T-cell (primary cell): ENCODE measurements around the gene HOXA3. TPM values are rescaled to one million over a fixed set of nuclear protein-coding genes. Genes with fewer than 3 reads are reported as not detected.

Experiments
- ATAC-seq, 4 experiments: fragments of 200-7000 bp in 3 of 4; fragments of 150-1000 bp in 1 of 4; cut with Tn5 transposase; replicated peaks in 1 of 4; 1 replicate in 3 of 4; 2 replicates in 1 of 4; pipeline ENCODE4 v1.10.0; 2021; ENCODE audit warnings: moderate library complexity in 3 of 4, mild to moderate bottlenecking in 2 of 4, moderate number of reproducible peaks in 1 of 4
- CTCF ChIA-PET, 2 donors: fragments of 300-600 bp; sonication (Branson Sonifier 250); formaldehyde crosslinking; loops; one replicate each; lab custom pipeline; 2022; ENCODE audit warnings: antibody characterized with exemption in 2 of 2; lab: Charles Lee
- POLR2A ChIA-PET, 2 donors: fragments of 300-600 bp; sonication (Branson Sonifier 250); formaldehyde crosslinking; loops; one replicate each; lab custom pipeline; 2022; ENCODE audit warnings: antibody characterized with exemption in 2 of 2; lab: Charles Lee
- DNase-seq, 35 experiments: peaks; one replicate each; pipeline versions ENCODE4 v3.0.0 to v3.0.0-alpha.2; 2013 to 2023
- H3K27ac ChIP-seq: one replicate; pipeline ENCODE4 v1.5.1; 2013; ENCODE audit warnings: low read length
- H3K27me3 ChIP-seq, 2 experiments: replicated peaks in 1 of 2; 1 replicate in 1 of 2; 2 replicates in 1 of 2; pipeline versions ENCODE4 v1.6.1 to v1.7.0; 2013; ENCODE audit warnings: low read length in 1 of 2, mixed read lengths in 1 of 2; ENCODE audit not compliant: control insufficient read depth in 2 of 2, insufficient read depth in 2 of 2; ENCODE audit errors: extremely low read depth in 1 of 2
- H3K36me3 ChIP-seq, 2 donors: 1 replicate in 1 of 2; 2 replicates in 1 of 2; pipeline versions ENCODE4 v1.6.1 to v1.7.0; 2013; ENCODE audit warnings: low read length in 1 of 2; ENCODE audit not compliant: control insufficient read depth in 2 of 2, insufficient read depth in 1 of 2; ENCODE audit errors: extremely low read depth in 1 of 2
- H3K4me1 ChIP-seq, 2 experiments: 1 replicate in 1 of 2; 2 replicates in 1 of 2; pipeline versions ENCODE4 v1.6.1 to v1.7.0; 2013; ENCODE audit warnings: low read length in 2 of 2, mixed read lengths in 1 of 2; ENCODE audit not compliant: insufficient read depth in 2 of 2, control insufficient read depth in 1 of 2; ENCODE audit errors: extremely low read depth in 1 of 2
- H3K4me3 ChIP-seq, 2 donors: 1 replicate in 1 of 2; 2 replicates in 1 of 2; pipeline versions ENCODE4 v1.5.1 to v1.7.0; 2013; ENCODE audit warnings: mild to moderate bottlenecking in 2 of 2, low read length in 1 of 2, moderate library complexity in 1 of 2; ENCODE audit not compliant: control insufficient read depth in 1 of 2; ENCODE audit errors: extremely low read depth in 1 of 2
- H3K9me3 ChIP-seq: 2 replicates; pipeline ENCODE4 v1.7.0; 2013
- H3K27ac Mint-ChIP-seq, 2 donors: one replicate each; pipeline ENCODE4 v1.8.0; 2020 to 2021; ENCODE audit warnings: mild to moderate bottlenecking in 2 of 2, mixed read lengths in 2 of 2
- H3K27me3 Mint-ChIP-seq, 2 donors: one replicate each; pipeline ENCODE4 v1.8.0; 2021 to 2022; ENCODE audit warnings: mixed read lengths in 2 of 2
- H3K36me3 Mint-ChIP-seq: one replicate; pipeline ENCODE4 v1.8.0; 2021; ENCODE audit warnings: mixed read lengths
- H3K4me1 Mint-ChIP-seq, 3 donors: one replicate each; pipeline ENCODE4 v1.8.0; 2020 to 2022; ENCODE audit warnings: mixed read lengths in 3 of 3, mild to moderate bottlenecking in 1 of 3
- H3K4me3 Mint-ChIP-seq, 3 donors: one replicate each; pipeline ENCODE4 v1.8.0; 2020 to 2022; ENCODE audit warnings: mild to moderate bottlenecking in 3 of 3, mixed read lengths in 3 of 3, moderate library complexity in 3 of 3
- H3K9me3 Mint-ChIP-seq, 3 donors: one replicate each; pipeline ENCODE4 v1.8.0; 2020 to 2022; ENCODE audit warnings: mixed read lengths in 3 of 3
- WGBS: methylation state at CpG from one replicate; pipeline ENCODE4 v1.1.5; 2013; ENCODE audit warnings: missing lambda C conversion rate; ENCODE audit not compliant: insufficient coverage; 5-methylcytosine and 5-hydroxymethylcytosine counted together
- total RNA-seq, 35 experiments: library from RNA in 6 of 35; stranded (reverse) in 6 of 35; fragments of 120-200 nt in 1 of 35; gene quantifications; one replicate each; pipeline versions ENCODE4 v1.2.1 to v1.2.4 and lab custom pipeline; 2013 to 2026

The HOXA3 gene
- total RNA-seq, 5 donors from 2014 or later (not counting 1 experiment from before 2014, with no cell fraction given): 0.79 to 1.4 TPM; not detected in 3

DNA sequence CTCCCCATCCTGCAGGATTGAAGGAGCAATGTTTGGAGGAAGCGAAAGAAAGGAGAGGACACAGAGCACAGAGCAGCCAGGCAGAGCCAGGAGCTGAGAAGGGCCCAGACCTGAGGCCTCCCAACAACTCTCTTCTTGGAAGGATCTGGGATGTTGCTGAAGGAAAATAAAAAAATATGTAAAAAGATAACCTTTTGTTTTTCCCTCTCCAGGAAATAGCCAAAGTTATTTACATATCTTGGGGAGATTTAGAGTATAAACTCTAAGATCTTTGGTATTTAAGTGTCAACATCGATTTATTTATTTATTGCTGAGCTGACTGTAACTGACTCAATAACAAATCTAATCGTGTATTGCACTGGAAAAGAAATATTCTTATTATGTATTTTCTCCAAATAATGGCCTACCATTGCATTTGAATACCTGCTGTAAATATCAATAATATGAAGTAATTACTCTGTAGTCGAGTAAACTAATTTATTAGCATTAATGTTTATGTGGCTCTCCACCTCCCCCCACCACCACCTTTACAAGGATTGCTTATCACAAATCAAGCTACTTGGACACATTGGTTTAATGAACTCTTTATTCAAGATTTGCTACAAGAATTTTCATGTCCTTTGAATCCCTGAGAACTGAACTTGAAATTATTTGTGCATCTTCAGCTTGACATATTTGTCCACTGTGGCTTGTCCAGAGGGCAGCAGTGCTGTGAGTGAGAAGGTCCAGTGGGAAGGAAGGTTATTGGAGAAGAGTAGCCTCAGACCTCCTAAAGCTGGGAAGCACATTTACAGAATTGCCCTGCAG is 34.5 kb upstream of the HOXA3 start:
- CTCF ChIA-PET: interaction anchor here (0.7 to 2.7 kb wide), 6 partner anchors 9 to 817 kb away, joined by 3 to 13 read pairs (median 4); partner anchors contain the start of gene HOXA3 (in 1 of the 2)

DNA sequence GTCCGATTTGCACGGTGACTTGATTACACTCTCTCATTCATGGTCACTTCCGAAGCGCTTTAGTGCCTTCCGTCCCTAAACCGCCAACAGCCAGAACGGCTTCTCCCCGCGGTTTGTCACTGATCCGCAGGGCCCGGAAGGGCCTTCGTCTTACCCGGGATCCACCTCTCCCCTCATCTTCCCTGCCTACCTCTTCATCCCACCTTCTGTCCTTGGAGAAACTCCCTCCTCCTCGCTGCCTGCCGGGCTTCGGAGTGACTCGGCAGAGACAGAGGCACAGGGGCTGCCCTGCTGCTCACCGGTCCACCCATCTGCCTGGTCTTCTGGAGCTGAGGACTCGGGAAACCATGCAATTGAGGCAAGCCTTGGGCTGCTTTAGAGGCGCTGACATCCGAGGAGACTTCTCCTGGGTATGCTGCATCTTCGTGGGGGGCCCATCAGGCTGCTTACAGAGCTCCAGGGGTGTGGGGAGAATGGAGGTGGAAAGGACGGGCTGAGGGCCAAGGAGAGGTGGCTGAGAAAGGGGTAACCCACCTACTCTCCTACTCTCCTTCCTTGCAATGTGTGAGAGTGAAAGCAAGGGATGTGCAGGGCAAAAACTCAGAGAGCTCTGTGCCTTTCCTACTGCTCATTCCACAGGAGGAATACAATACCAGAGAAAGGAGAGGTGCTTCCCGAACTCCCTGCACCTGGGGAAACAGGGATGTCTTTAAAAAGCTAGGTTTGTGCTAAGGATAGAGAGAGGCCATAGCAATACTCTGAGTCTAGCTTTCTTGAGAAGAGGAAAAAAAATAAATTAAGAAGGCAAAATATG is 33.7 kb upstream of the HOXA3 start:
- Histone ChIP-seq H3K9me3 (no peaks in the 10 kb centered on the region), H3K4me1 (peaks cover 27 to 64% of the 10 kb centered on the region in 2 experiments), H3K36me3 (no peaks in the 10 kb centered on the region), H3K4me3 (peak overlapping the region in 1 of 2 donors; percentile 52), H3K27me3 (peaks cover 39 to 95% of the 10 kb centered on the region in 2 experiments), H3K27ac (no peak overlapping the region)
- ATAC-seq (no peak), DNase-seq (peak in 3 of 35 experiments; percentile 12 to 23 (median 20))
- H3K9me3 Mint-ChIP-seq: no peaks in the 10 kb centered on the region
- no peaks in the 10 kb centered on the region for H3K36me3 Mint-ChIP-seq
- H3K4me3 Mint-ChIP-seq: peak overlapping the region; percentile 49 to 71 (median 52)
- peak overlapping the region; percentile 17 to 85 for H3K27ac Mint-ChIP-seq
- ChIA-PET CTCF (interaction anchor here (0.6 to 2.7 kb wide), 3 partner anchors 10 to 816 kb away, joined by 3 to 13 read pairs (median 3); no protein-coding TSS in a partner anchor), POLR2A (interaction anchor here in 1 of 2 donors (0.6 kb wide), 1 partner anchor 8 kb away, joined by 3 read pairs; no protein-coding TSS in a partner anchor)
- whole genome bisulfite sequencing: 9% methylated on average over 18 of the region's 24 CpGs
- peaks cover 63 to 93% of the 10 kb centered on the region in 2 donors for H3K27me3 Mint-ChIP-seq
- H3K4me1 Mint-ChIP-seq: peaks cover 54 to 67% (median 62%) of the 10 kb centered on the region in 3 donors

More for the DNA sequence above, 34.5 kb upstream of the HOXA3 start:
- POLR2A ChIA-PET: interaction anchor here in 1 of 2 donors (0.6 kb wide), 1 partner anchor 9 kb away, joined by 3 read pairs; no protein-coding TSS in a partner anchor
- no peaks in the 10 kb centered on the region for H3K36me3 Mint-ChIP-seq
- Histone ChIP-seq H3K4me1 (peaks cover 27 to 68% of the 10 kb centered on the region in 2 experiments), H3K27me3 (peaks cover 37 to 97% of the 10 kb centered on the region in 2 experiments), H3K9me3 (no peaks in the 10 kb centered on the region), H3K36me3 (no peaks in the 10 kb centered on the region), H3K4me3 (no peak overlapping the region), H3K27ac (no peak overlapping the region)
- WGBS: no CpG with 5 or more reads among the region's 4 CpGs
- DNase-seq (peak in 2 of 35 experiments; percentile 8 to 10), ATAC-seq (no peak)
- peaks cover 69 to 94% of the 10 kb centered on the region in 2 donors for H3K27me3 Mint-ChIP-seq
- H3K27ac Mint-ChIP-seq: peak overlapping the region in 1 of 2 donors; percentile 85
- H3K4me1 Mint-ChIP-seq: peaks cover 54 to 73% (median 66%) of the 10 kb centered on the region in 3 donors
- peak overlapping the region in 2 of 3 donors; percentile 9 to 79 for H3K4me3 Mint-ChIP-seq
- no peaks in the 10 kb centered on the region for H3K9me3 Mint-ChIP-seq

DNA sequence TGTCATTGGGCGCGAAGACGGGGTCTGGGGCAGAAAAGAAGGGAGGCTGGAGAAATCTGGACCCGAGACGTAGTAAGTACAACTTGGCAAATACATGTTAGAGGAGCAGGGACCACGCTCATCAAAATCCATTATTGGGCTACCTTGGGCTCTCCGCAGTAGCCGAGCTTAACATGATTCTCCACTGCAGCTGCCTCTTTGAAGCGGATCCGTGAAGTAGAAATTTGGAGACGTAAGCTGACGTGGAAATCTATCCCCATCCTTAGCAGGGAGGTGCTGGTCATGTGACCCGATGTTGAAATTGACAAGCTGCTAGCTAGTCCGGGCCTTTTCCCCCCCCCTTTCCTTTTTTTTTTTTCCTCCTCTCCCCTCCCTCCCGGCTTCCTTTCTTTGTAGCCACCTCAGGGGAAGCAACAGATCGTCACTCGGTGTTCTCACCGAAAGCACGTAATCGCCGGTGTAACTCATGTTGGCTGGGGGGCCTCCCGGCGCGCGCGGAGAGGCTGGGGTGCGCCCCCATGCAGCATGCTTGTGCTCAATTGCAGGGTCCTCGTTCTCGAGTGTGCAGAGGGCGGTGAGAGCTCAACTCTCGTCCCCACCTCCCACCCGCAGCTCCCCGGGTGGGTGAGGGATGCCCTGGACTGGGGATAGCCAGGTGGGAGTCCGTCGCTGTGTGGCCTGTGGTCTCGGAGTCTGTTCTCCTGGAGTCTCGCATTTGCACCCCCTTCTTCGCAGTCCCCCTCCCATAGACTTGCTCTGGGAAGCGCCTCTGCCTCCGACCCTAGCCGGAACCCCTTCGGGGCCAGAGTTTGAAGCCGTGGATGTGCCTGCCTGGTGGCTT is 32.9 kb upstream of the HOXA3 start, which contains the start of gene HOXA11:
HOXA11 (minus strand) TSS at position 220 of the 841 bp plus-strand sequence; CDS start at position 132, 88 bp downstream.
- Mint-ChIP-seq H3K4me3 (peak within 1 kb of the TSS; percentile 52 to 71 (median 71)), H3K4me1 (peaks cover 51 to 66% (median 59%) of the 10 kb centered on the region in 3 donors), H3K27ac (peak within 1 kb of the TSS; percentile 17 to 85), H3K36me3 (no peaks in the 10 kb centered on the region), H3K27me3 (peaks cover 57 to 91% of the 10 kb centered on the region in 2 donors), H3K9me3 (no peaks in the 10 kb centered on the region)
- ChIA-PET CTCF (interaction anchor here (0.6 to 2.7 kb wide), 3 partner anchors 11 to 46 kb away, joined by 3 to 13 read pairs (median 3); no protein-coding TSS in a partner anchor), POLR2A (no interaction called here)
- no peaks in the 10 kb centered on the region for H3K9me3 ChIP-seq
- ATAC-seq: peak in 1 of 4 experiments; percentile 48
- peaks cover 36 to 95% of the 10 kb centered on the region in 2 experiments for H3K27me3 ChIP-seq
- peak in 5 of 35 experiments; percentile 1 to 47 (median 17) for DNase-seq
- no peak within 1 kb of the TSS for H3K27ac ChIP-seq
- peak within 1 kb of the TSS; percentile 37 to 55 for H3K4me3 ChIP-seq
- H3K36me3 ChIP-seq: no peaks in the 10 kb centered on the region
- 13% methylated on average over 31 of the region's 43 CpGs for WGBS
- H3K4me1 ChIP-seq: peaks cover 27 to 65% of the 10 kb centered on the region in 2 experiments

DNA sequence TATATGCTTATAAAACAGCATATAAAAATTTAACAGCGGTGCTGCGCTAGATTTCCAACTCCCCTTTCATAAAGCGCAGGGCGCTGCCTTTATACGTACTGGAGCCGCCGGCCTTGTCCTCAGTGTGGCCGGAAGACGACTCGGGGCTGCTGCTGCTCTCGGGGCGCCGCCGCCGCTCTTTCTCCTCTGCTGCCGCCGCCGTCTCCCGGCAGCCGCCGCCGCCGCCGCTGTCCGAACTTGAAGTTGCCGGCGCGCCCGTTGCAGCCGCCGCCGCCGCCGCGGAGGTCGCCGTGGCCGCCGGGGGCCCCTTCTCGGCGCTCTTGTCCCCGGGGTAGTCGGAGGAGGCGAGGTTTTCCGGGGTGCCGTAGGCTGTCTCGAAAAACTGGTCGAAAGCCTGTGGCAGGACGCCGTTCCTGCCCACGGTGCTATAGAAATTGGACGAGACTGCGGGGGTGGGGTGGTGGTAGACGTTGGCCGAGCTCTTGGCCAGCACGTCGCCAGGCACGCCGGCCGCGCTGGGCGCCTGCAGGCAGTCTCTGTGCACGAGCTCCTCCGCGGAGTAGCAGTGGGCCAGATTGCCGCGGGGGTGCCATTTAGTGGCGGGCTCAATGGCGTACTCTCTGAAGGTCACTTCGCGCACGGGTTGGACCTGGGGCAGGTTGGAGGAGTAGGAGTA is 32.1 kb upstream of the HOXA3 start:
- Histone ChIP-seq H3K36me3 (no peaks in the 10 kb centered on the region), H3K27me3 (peaks cover 32 to 95% of the 10 kb centered on the region in 2 experiments), H3K27ac (no peak overlapping the region), H3K9me3 (no peaks in the 10 kb centered on the region), H3K4me1 (peaks cover 27 to 69% of the 10 kb centered on the region in 2 experiments), H3K4me3 (peak overlapping the region; percentile 37 to 55)
- ATAC-seq (peak in 3 of 4 experiments; percentile 15 to 24 (median 17)), DNase-seq (peak in 5 of 35 experiments; percentile 5 to 55 (median 20))
- Mint-ChIP-seq H3K27me3 (peaks cover 55 to 89% of the 10 kb centered on the region in 2 donors), H3K27ac (peak overlapping the region in 1 of 2 donors; percentile 61), H3K4me1 (peaks cover 47 to 63% (median 56%) of the 10 kb centered on the region in 3 donors), H3K9me3 (no peaks in the 10 kb centered on the region), H3K36me3 (no peaks in the 10 kb centered on the region), H3K4me3 (peak overlapping the region; percentile 52 to 71 (median 71))
- POLR2A ChIA-PET: interaction anchor here in 1 of 2 donors (0.6 kb wide), 1 partner anchor 932 kb away, joined by 4 read pairs; no protein-coding TSS in a partner anchor
- WGBS: 1% methylated on average over 72 of the region's 72 CpGs
- CTCF ChIA-PET: interaction anchor here in 1 of 2 donors (1.5 kb wide), 1 partner anchor 34 kb away, joined by 3 read pairs; no protein-coding TSS in a partner anchor
